GM23338 (cell line): ENCODE data around the gene FAM89A. TPM values are rescaled to one million over a fixed set of nuclear protein-coding genes. Genes with fewer than 3 reads are reported as not detected.

Source experiments
- ATAC-seq: fragments of 200-7000 bp; cut with Tn5 transposase; 3 replicates; pipeline ENCODE4 v1.9.1; 2020
- DNase-seq: peaks from one replicate; pipeline ENCODE4 v3.0.0-alpha.2; 2015; ENCODE audit warnings: low spot score
- H2AFZ ChIP-seq: fragments of 200-600 bp; sonication (generic); 2 replicates; pipeline ENCODE4 v1.8.0; 2016; ENCODE audit warnings: antibody characterized with exemption, mild to moderate bottlenecking, moderate library complexity
- H3F3A ChIP-seq: fragments of 200-600 bp; sonication (generic); replicated peaks from 2 replicates; pipeline ENCODE4 v1.8.0; 2017; ENCODE audit warnings: antibody characterized with exemption, mixed run types, low read depth
- H3K27ac ChIP-seq: fragments of 200-600 bp; sonication (generic); 2 replicates; pipeline ENCODE4 v1.6.1; 2016; ENCODE audit warnings: low read depth
- H3K27me3 ChIP-seq: fragments of 200-600 bp; sonication (generic); 2 replicates; pipeline ENCODE4 v1.8.0; 2016; ENCODE audit warnings: mild to moderate bottlenecking, mixed run types, moderate library complexity; ENCODE audit not compliant: insufficient read depth
- H3K36me3 ChIP-seq: fragments of 200-600 bp; sonication (generic); 2 replicates; pipeline ENCODE4 v1.8.0; 2016; ENCODE audit warnings: mild to moderate bottlenecking; ENCODE audit not compliant: insufficient read depth
- H3K4me1 ChIP-seq: fragments of 200-600 bp; sonication (generic); 2 replicates; pipeline ENCODE4 v1.8.0; 2016; ENCODE audit warnings: mild to moderate bottlenecking, moderate library complexity; ENCODE audit not compliant: insufficient read depth
- H3K4me2 ChIP-seq: fragments of 200-600 bp; sonication (generic); 2 replicates; pipeline ENCODE4 v1.7.1; 2017; ENCODE audit warnings: mixed run types
- H3K4me3 ChIP-seq: fragments of 200-600 bp; sonication (generic); 2 replicates; pipeline ENCODE4 v1.6.1; 2016; ENCODE audit warnings: mixed run types
- H3K79me2 ChIP-seq: fragments of 200-600 bp; sonication (generic); replicated peaks from 2 replicates; pipeline ENCODE4 v1.8.0; 2017; ENCODE audit warnings: mild to moderate bottlenecking; ENCODE audit not compliant: insufficient read depth
- H3K9me2 ChIP-seq: fragments of 200-600 bp; sonication (generic); 2 replicates; pipeline ENCODE4 v1.8.0; 2017; ENCODE audit not compliant: insufficient read depth
- H4K20me1 ChIP-seq: fragments of 200-600 bp; sonication (generic); replicated peaks from 2 replicates; pipeline ENCODE4 v1.8.0; 2017; ENCODE audit warnings: mild to moderate bottlenecking; ENCODE audit not compliant: insufficient read depth
- H3K27ac Mint-ChIP-seq: 2 replicates; pipeline ENCODE4 v1.8.0; 2020; ENCODE audit warnings: inconsistent platforms, mild to moderate bottlenecking, moderate library complexity, mixed read lengths
- H3K27me3 Mint-ChIP-seq: 3 replicates; pipeline ENCODE4 v1.8.0; 2022; ENCODE audit warnings: low read depth, mild to moderate bottlenecking, moderate library complexity, mixed read lengths, inconsistent platforms; ENCODE audit not compliant: insufficient read depth, poor library complexity
- H3K36me3 Mint-ChIP-seq: 3 replicates; pipeline ENCODE4 v1.8.0; 2021; ENCODE audit warnings: low read depth, mild to moderate bottlenecking, inconsistent platforms, moderate library complexity, mixed read lengths
- H3K4me1 Mint-ChIP-seq: 3 replicates; pipeline ENCODE4 v1.8.0; 2020; ENCODE audit warnings: mild to moderate bottlenecking, inconsistent platforms, mixed read lengths
- H3K4me3 Mint-ChIP-seq: 3 replicates; pipeline ENCODE4 v1.8.0; 2021; ENCODE audit warnings: moderate library complexity, mild to moderate bottlenecking, inconsistent platforms, mixed read lengths
- H3K9me3 Mint-ChIP-seq: 3 replicates; pipeline ENCODE4 v1.8.0; 2020; ENCODE audit warnings: moderate library complexity, mild to moderate bottlenecking, inconsistent platforms, mixed read lengths
- CREB1 ChIP-seq: fragments of 250-450 bp; sonication (Bioruptor Pico); IDR thresholded peaks from 2 replicates; pipeline ENCODE4 v1.5.0; 2020; ENCODE audit warnings: low read depth, mild to moderate bottlenecking, moderate library complexity
- EZH2 ChIP-seq: fragments of 200-600 bp; sonication (generic); IDR thresholded peaks from one replicate; pipeline ENCODE4 v1.8.0; 2017; ENCODE audit warnings: antibody characterized with exemption, mild to moderate bottlenecking, low read depth; ENCODE audit not compliant: unreplicated experiment
- EZH2phosphoT487 ChIP-seq: fragments of 200-600 bp; sonication (generic); IDR thresholded peaks from one replicate; pipeline ENCODE4 v1.8.1; 2018; ENCODE audit warnings: antibody characterized with exemption; ENCODE audit not compliant: unreplicated experiment
- NANOG ChIP-seq: IDR thresholded peaks from 2 replicates; pipeline ENCODE4 v1.6.1; 2016; ENCODE audit warnings: antibody characterized with exemption, borderline replicate concordance
- POLR2AphosphoS5 ChIP-seq: IDR thresholded peaks from 2 replicates; pipeline ENCODE4 v1.6.1; 2016; ENCODE audit warnings: antibody characterized with exemption, low read depth
- ZNF331 ChIP-seq: fragments of 250-450 bp; sonication (Bioruptor Pico); IDR thresholded peaks from 2 replicates; pipeline ENCODE4 v1.5.0; 2020; ENCODE audit warnings: low read depth, mild to moderate bottlenecking, moderate library complexity
- polyA plus RNA-seq: library from polyadenylated mRNA; unstranded; fragments of >200 nt; fragmentation: Nextera tagmentation; extraction: Ambion mirVana; gene quantifications from 2 replicates; pipeline ENCODE4 v1.2.1, GENCODE V29; 2016
- total RNA-seq: library from RNA; depleted of rRNA; stranded (reverse); fragments of >200 nt; shearing (Covaris generic); gene quantifications from 2 replicates; pipeline ENCODE4 v1.2.3, GENCODE V29; 2014
- TF ChIP-seq, protein P1 (sequence below): IDR thresholded peaks from 2 replicates; pipeline ENCODE4 v1.6.1; 2016; ENCODE audit warnings: antibody characterized with exemption
- TF ChIP-seq, protein P2 (sequence below), 2 experiments: fragments of 200-600 bp in 1 of 2; sonication (generic) in 1 of 2; conservative IDR thresholded peaks; 2 replicates each; pipeline versions ENCODE4 v1.5.1 to v1.6.1; 2016 to 2017; ENCODE audit warnings: antibody characterized with exemption in 2 of 2, low read depth in 2 of 2, mild to moderate bottlenecking in 2 of 2, moderate library complexity in 1 of 2
- TF ChIP-seq, protein P3 (sequence below): IDR thresholded peaks from one replicate; pipeline ENCODE4 v1.6.1; 2018; ENCODE audit warnings: antibody characterized with exemption; ENCODE audit not compliant: unreplicated experiment

The FAM89A gene
- total and polyA plus RNA-seq, 2 experiments from 2014 or later, result 3.2 to 3.8 TPM

DNA sequence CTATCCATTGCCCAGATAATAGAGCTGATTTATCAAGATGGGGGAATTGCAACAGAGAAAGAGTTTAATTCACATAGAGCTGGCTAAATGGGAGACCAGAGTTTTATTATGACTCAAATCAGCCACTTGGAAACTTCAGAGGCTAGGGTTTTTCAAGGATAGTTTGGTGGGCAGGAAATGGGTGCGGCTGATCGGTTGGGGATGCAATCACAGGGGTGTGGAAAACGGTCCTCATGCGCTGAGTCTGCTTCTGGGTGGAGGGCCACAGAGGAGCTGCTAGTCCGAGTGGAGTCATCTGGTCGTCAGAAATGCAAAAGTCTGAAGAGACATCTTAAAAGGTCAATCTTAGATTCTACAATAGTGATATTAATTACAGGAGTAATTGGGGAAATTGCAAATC, 32.0 kb upstream of the FAM89A start:
- H2AFZ ChIP-seq, result no peak overlapping the region
- no peak overlapping the region for H3K4me2 ChIP-seq
- H3K27ac ChIP-seq, result no peak overlapping the region
- H3K27ac Mint-ChIP-seq, result no peak overlapping the region
- no peaks in the 10 kb centered on the region for H4K20me1 ChIP-seq
- no peaks in the 10 kb centered on the region for H3K9me3 Mint-ChIP-seq
- no peaks in the 10 kb centered on the region for H3K9me2 ChIP-seq
- no peak overlapping the region for H3K4me3 ChIP-seq
- ATAC-seq (no peak), DNase-seq (no peak)
- no peaks in the 10 kb centered on the region for H3F3A ChIP-seq
- no peak overlapping the region for H3K4me3 Mint-ChIP-seq
- TF ChIP-seq, protein P1, sequence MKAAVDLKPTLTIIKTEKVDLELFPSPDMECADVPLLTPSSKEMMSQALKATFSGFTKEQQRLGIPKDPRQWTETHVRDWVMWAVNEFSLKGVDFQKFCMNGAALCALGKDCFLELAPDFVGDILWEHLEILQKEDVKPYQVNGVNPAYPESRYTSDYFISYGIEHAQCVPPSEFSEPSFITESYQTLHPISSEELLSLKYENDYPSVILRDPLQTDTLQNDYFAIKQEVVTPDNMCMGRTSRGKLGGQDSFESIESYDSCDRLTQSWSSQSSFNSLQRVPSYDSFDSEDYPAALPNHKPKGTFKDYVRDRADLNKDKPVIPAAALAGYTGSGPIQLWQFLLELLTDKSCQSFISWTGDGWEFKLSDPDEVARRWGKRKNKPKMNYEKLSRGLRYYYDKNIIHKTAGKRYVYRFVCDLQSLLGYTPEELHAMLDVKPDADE, result no peak
- TF ChIP-seq, protein P2, sequence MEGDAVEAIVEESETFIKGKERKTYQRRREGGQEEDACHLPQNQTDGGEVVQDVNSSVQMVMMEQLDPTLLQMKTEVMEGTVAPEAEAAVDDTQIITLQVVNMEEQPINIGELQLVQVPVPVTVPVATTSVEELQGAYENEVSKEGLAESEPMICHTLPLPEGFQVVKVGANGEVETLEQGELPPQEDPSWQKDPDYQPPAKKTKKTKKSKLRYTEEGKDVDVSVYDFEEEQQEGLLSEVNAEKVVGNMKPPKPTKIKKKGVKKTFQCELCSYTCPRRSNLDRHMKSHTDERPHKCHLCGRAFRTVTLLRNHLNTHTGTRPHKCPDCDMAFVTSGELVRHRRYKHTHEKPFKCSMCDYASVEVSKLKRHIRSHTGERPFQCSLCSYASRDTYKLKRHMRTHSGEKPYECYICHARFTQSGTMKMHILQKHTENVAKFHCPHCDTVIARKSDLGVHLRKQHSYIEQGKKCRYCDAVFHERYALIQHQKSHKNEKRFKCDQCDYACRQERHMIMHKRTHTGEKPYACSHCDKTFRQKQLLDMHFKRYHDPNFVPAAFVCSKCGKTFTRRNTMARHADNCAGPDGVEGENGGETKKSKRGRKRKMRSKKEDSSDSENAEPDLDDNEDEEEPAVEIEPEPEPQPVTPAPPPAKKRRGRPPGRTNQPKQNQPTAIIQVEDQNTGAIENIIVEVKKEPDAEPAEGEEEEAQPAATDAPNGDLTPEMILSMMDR (conservative IDR thresholded peaks at IDR 0.05; ENCODE audit: low read depth in 2 of 2), result no peak
- TF ChIP-seq EZH2phosphoT487 (no peak), ZNF331 (CRISPR knock-in tag) (no peak), POLR2AphosphoS5 (no peak), CREB1 (CRISPR knock-in tag) (no peak), NANOG (no peak), EZH2 (no peak)
- TF ChIP-seq, protein P3, sequence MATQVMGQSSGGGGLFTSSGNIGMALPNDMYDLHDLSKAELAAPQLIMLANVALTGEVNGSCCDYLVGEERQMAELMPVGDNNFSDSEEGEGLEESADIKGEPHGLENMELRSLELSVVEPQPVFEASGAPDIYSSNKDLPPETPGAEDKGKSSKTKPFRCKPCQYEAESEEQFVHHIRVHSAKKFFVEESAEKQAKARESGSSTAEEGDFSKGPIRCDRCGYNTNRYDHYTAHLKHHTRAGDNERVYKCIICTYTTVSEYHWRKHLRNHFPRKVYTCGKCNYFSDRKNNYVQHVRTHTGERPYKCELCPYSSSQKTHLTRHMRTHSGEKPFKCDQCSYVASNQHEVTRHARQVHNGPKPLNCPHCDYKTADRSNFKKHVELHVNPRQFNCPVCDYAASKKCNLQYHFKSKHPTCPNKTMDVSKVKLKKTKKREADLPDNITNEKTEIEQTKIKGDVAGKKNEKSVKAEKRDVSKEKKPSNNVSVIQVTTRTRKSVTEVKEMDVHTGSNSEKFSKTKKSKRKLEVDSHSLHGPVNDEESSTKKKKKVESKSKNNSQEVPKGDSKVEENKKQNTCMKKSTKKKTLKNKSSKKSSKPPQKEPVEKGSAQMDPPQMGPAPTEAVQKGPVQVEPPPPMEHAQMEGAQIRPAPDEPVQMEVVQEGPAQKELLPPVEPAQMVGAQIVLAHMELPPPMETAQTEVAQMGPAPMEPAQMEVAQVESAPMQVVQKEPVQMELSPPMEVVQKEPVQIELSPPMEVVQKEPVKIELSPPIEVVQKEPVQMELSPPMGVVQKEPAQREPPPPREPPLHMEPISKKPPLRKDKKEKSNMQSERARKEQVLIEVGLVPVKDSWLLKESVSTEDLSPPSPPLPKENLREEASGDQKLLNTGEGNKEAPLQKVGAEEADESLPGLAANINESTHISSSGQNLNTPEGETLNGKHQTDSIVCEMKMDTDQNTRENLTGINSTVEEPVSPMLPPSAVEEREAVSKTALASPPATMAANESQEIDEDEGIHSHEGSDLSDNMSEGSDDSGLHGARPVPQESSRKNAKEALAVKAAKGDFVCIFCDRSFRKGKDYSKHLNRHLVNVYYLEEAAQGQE, result no peak
- H3K27me3 ChIP-seq, result no peaks in the 10 kb centered on the region
- no peaks in the 10 kb centered on the region for H3K79me2 ChIP-seq
- H3K36me3 Mint-ChIP-seq, result no peaks in the 10 kb centered on the region
- H3K4me1 Mint-ChIP-seq, result peaks cover 22% of the 10 kb centered on the region
- H3K4me1 ChIP-seq, result peaks cover 6% of the 10 kb centered on the region; the same call in 1 of the 2 replicates
- H3K36me3 ChIP-seq, result no peaks in the 10 kb centered on the region
- peaks cover 8% of the 10 kb centered on the region for H3K27me3 Mint-ChIP-seq
